ENCODE results near the gene S100A7. TPM values are rescaled to one million over a fixed set of nuclear protein-coding genes. Genes with fewer than 3 reads are reported as not detected.

The S100A7 gene
- total and polyA plus RNA-seq, 2 of the 8 experiments (the other 6 are each of a cell fraction or from before 2014, with no cell fraction given) = not detected

DNA sequence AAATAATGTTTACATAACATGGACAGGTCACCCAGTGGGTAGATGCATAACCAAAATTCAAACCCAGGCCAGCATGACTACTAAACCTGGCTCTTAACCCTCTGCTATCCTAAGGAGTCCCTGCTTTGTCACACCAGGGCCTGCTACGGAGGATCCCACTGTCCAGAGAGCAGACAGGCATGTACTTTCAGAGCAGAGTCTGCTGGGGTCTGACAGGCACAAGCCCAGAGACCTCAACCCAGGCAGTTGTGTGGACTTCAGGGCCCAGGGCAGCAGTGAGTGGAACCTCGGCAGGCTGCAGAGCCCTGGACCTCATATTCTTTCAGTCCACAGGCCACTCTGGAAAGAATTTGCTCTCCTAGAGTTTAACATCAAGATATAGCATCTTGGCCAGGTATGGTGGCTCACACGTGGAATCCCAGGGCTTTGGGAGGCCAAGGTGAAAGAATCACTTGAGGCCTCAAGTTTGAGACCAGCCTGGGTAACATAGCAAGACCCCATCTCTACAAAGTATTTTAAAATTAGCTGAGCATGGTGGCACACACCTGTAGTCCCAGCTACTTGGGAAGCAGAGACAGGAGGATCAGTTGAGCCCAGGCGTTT is 16.1 kb upstream of the S100A7 start (continued):
- TF ChIP-seq, protein P1, sequence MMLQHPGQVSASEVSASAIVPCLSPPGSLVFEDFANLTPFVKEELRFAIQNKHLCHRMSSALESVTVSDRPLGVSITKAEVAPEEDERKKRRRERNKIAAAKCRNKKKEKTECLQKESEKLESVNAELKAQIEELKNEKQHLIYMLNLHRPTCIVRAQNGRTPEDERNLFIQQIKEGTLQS (IDR thresholded peaks at IDR 0.05; ENCODE audit: insufficient read depth, low read depth, low read length) = no peak
- no peak for TF ChIP-seq SRF (IDR thresholded peaks at IDR 0.05; ENCODE audit: low read depth, low read length)
- no peak for TF ChIP-seq SP4 (IDR thresholded peaks at IDR 0.05; ENCODE audit: low read length)
- TF ChIP-seq BCL11A (IDR thresholded peaks at IDR 0.05; ENCODE audit: low read depth in 2 of 2, low read length in 2 of 2) = no peak
- TF ChIP-seq ASH2L (IDR thresholded peaks at IDR 0.05; ENCODE audit: low read length) = no peak

Measured in H1 (cell line).